Measurements from ENCODE around the gene GLE1.

Gene GLE1

DNA sequence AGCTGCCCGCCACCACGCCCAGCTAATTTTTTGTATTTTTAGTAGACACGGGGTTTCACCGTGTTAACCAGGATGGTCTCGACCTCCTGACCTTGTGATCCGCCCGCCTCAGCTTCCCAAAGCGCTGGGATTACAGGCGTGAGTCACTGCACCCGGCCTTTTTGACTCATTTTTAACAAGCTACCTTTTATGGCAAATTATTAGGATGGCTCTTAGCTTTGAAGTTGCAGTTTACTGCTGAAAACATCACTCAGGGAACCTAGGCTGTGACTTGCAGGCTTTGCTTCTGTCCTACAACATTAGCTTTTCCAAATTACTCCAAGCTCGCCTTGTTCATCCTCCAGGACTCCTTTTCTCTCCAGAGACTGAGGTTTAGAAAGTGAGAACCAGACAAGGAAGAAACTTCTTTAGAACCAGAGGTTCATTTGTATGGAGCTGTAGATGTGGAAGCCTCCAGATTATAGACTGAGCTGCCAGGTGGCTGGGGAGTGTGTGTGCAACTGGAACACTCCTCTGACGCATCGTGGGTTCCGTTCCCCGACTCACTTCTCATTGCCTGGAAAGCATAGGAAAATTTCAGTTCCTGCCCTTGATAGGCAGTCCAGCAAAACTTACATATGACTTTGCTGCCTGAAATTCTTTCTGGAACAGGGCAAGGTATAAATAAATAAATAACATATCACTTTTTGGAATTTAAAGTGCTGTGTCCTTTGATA, 24.1 kb downstream of the GLE1 start:
- H3K36me3 ChIP-seq (ENCODE audit: control insufficient read depth in 2 of 2, insufficient read depth in 1 of 2, low read length in 2 of 2) = peaks cover 27 to 71% of the 10 kb centered on the region in 2 experiments
- H3K4me1 ChIP-seq (ENCODE audit: control insufficient read depth, insufficient read depth, low read length) = no peaks in the 10 kb centered on the region
- H3K4me3 ChIP-seq (ENCODE audit: low read depth, low read length) = no peak overlapping the region
- H3K27ac ChIP-seq (ENCODE audit: extremely low read depth, low read depth, low read length) = no peak overlapping the region
- CTCF ChIA-PET = no interaction called here
- POLR2A ChIA-PET = interaction anchor here (0.6 kb wide), 1 partner anchor 10 kb away, joined by 3 read pairs; no protein-coding TSS in a partner anchor
- no peaks in the 10 kb centered on the region for H3K9me3 ChIP-seq (ENCODE audit: control insufficient read depth, insufficient read depth, low read depth, low read length)
- no peak for TF ChIP-seq ZNF544 (tag by site-specific recombination; IDR thresholded peaks at IDR 0.05)
- no peak for TF ChIP-seq BCL11A (tag by site-specific recombination; IDR thresholded peaks at IDR 0.05; ENCODE audit: low read depth)
- TF ChIP-seq ZNF621 (tag by site-specific recombination; IDR thresholded peaks at IDR 0.05) = no peak
- no peak for TF ChIP-seq MYNN (tag by site-specific recombination; IDR thresholded peaks at IDR 0.05; ENCODE audit: borderline replicate concordance)

DNA sequence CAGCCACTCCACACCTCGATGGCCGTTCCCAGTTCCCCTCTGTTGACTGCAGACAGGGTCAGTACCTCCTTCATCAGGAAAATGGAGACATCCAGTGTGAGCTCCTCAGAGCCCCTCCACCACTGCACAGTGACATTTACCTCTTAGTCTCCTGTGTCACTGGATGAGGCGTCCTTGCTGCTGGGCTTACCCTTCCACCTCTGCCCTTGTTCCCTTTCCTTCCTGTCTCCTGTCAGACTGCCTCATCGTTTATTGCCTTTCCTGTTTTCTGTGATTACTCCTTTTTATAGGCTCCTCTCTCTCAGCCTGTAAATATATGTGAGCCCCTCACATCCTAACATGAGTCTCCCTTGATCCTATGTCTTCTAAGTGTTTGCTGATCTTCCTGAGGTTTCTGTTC, 24.7 kb downstream of the GLE1 start:
- POLR2A ChIA-PET = no interaction called here
- Histone ChIP-seq H3K4me3 (ENCODE audit: low read depth, low read length) (no peak overlapping the region), H3K9me3 (ENCODE audit: control insufficient read depth, insufficient read depth, low read depth, low read length) (no peaks in the 10 kb centered on the region), H3K36me3 (ENCODE audit: control insufficient read depth in 2 of 2, insufficient read depth in 1 of 2, low read length in 2 of 2) (peaks cover 28 to 72% of the 10 kb centered on the region in 2 experiments), H3K27ac (ENCODE audit: extremely low read depth, low read depth, low read length) (no peak overlapping the region), H3K4me1 (ENCODE audit: control insufficient read depth, insufficient read depth, low read length) (no peaks in the 10 kb centered on the region)
- TF ChIP-seq ZNF776 (tag by site-specific recombination; IDR thresholded peaks at IDR 0.05; ENCODE audit: borderline replicate concordance) (no peak), ZNF596 (tag by site-specific recombination; IDR thresholded peaks at IDR 0.05) (no peak), FEZF1 (tag by site-specific recombination; IDR thresholded peaks at IDR 0.05) (no peak), ZNF76 (tag by site-specific recombination; IDR thresholded peaks at IDR 0.05; ENCODE audit: borderline replicate concordance, low read depth) (no peak), ZNF350 (tag by site-specific recombination; IDR thresholded peaks at IDR 0.05) (no peak), ZNF311 (tag by site-specific recombination; IDR thresholded peaks at IDR 0.05; ENCODE audit: borderline replicate concordance) (no peak), ZNF585B (tag by site-specific recombination; IDR thresholded peaks at IDR 0.05) (no peak), ZNF624 (tag by site-specific recombination; IDR thresholded peaks at IDR 0.05) (no peak), ZNF211 (tag by site-specific recombination; IDR thresholded peaks at IDR 0.05; ENCODE audit: low read depth) (no peak), ZNF629 (tag by site-specific recombination; IDR thresholded peaks at IDR 0.05) (no peak), ZNF837 (tag by site-specific recombination; IDR thresholded peaks at IDR 0.05) (no peak), ZNF266 (tag by site-specific recombination; IDR thresholded peaks at IDR 0.05; ENCODE audit: low read depth) (no peak)
- TF ChIP-seq, protein P1, sequence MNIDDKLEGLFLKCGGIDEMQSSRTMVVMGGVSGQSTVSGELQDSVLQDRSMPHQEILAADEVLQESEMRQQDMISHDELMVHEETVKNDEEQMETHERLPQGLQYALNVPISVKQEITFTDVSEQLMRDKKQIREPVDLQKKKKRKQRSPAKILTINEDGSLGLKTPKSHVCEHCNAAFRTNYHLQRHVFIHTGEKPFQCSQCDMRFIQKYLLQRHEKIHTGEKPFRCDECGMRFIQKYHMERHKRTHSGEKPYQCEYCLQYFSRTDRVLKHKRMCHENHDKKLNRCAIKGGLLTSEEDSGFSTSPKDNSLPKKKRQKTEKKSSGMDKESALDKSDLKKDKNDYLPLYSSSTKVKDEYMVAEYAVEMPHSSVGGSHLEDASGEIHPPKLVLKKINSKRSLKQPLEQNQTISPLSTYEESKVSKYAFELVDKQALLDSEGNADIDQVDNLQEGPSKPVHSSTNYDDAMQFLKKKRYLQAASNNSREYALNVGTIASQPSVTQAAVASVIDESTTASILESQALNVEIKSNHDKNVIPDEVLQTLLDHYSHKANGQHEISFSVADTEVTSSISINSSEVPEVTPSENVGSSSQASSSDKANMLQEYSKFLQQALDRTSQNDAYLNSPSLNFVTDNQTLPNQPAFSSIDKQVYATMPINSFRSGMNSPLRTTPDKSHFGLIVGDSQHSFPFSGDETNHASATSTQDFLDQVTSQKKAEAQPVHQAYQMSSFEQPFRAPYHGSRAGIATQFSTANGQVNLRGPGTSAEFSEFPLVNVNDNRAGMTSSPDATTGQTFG (tag by site-specific recombination; IDR thresholded peaks at IDR 0.05; ENCODE audit: borderline replicate concordance) = no peak
- TF ChIP-seq, protein P2, sequence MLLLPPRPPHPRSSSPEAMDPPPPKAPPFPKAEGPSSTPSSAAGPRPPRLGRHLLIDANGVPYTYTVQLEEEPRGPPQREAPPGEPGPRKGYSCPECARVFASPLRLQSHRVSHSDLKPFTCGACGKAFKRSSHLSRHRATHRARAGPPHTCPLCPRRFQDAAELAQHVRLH (tag by site-specific recombination; IDR thresholded peaks at IDR 0.05) = no peak
- TF ChIP-seq, protein P3, sequence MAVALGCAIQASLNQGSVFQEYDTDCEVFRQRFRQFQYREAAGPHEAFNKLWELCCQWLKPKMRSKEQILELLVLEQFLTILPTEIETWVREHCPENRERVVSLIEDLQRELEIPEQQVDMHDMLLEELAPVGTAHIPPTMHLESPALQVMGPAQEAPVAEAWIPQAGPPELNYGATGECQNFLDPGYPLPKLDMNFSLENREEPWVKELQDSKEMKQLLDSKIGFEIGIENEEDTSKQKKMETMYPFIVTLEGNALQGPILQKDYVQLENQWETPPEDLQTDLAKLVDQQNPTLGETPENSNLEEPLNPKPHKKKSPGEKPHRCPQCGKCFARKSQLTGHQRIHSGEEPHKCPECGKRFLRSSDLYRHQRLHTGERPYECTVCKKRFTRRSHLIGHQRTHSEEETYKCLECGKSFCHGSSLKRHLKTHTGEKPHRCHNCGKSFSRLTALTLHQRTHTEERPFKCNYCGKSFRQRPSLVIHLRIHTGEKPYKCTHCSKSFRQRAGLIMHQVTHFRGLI (tag by site-specific recombination; IDR thresholded peaks at IDR 0.05) = no peak
- TF ChIP-seq, protein P4, sequence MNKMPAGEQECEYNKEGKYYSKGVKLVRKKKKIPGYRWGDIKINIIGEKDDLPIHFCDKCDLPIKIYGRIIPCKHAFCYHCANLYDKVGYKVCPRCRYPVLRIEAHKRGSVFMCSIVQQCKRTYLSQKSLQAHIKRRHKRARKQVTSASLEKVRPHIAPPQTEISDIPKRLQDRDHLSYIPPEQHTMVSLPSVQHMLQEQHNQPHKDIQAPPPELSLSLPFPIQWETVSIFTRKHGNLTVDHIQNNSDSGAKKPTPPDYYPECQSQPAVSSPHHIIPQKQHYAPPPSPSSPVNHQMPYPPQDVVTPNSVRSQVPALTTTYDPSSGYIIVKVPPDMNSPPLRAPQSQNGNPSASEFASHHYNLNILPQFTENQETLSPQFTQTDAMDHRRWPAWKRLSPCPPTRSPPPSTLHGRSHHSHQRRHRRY (tag by site-specific recombination; IDR thresholded peaks at IDR 0.05) = no peak
- TF ChIP-seq, protein P5, sequence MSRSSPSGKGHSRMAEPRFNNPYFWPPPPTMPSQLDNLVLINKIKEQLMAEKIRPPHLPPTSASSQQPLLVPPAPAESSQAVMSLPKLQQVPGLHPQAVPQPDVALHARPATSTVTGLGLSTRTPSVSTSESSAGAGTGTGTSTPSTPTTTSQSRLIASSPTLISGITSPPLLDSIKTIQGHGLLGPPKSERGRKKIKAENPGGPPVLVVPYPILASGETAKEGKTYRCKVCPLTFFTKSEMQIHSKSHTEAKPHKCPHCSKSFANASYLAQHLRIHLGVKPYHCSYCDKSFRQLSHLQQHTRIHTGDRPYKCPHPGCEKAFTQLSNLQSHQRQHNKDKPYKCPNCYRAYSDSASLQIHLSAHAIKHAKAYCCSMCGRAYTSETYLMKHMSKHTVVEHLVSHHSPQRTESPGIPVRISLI (tag by site-specific recombination; IDR thresholded peaks at IDR 0.05) = no peak
- CTCF ChIA-PET = no interaction called here

Measured in HEK293 (cell line).